Measurements from ENCODE around the gene TNFRSF25. TPM values are rescaled to one million over a fixed set of nuclear protein-coding genes. Genes with fewer than 3 reads are reported as not detected.
A peak's percentile ranks its signal among the peaks of the same experiment; 100 is the strongest.
"Not testable (repeated sequence)": the region's sequence is repeated elsewhere in the genome, so short reads cannot be mapped to it uniquely, and the experiment has no call there.

The TNFRSF25 gene
- total RNA-seq, 1 donor from 2014 or later: 21.4 TPM

GRCh38 chr1:6456800-6457466 is 9.0 kb downstream of the TNFRSF25 start:
- Mint-ChIP-seq H3K36me3 (ENCODE audit: low read depth) (peaks cover 6% of the 10 kb centered on the region), H3K9me3 (ENCODE audit: low read depth) (no peaks in the 10 kb centered on the region), H3K4me1 (ENCODE audit: low read depth) (no peaks in the 10 kb centered on the region), H3K27me3 (ENCODE audit: low read depth) (no peaks in the 10 kb centered on the region), H3K27ac (ENCODE audit: unreplicated experiment) (no peak overlapping the region), H3K4me3 (ENCODE audit: unreplicated experiment) (no peak overlapping the region)
- no peak for TF ChIP-seq CTCF (IDR thresholded peaks at IDR 0.05)
- DNase-seq (ENCODE audit: low spot score): peak; percentile 70

GRCh38 chr1:6455752-6456520 is 10.0 kb downstream of the TNFRSF25 start:
- peak; percentile 80 for DNase-seq (ENCODE audit: low spot score)
- not testable (repeated sequence) for H3K27me3 Mint-ChIP-seq (ENCODE audit: low read depth); H3K9me3 Mint-ChIP-seq (ENCODE audit: low read depth); H3K27ac Mint-ChIP-seq (ENCODE audit: unreplicated experiment); H3K4me3 Mint-ChIP-seq (ENCODE audit: unreplicated experiment); H3K36me3 Mint-ChIP-seq (ENCODE audit: low read depth); H3K4me1 Mint-ChIP-seq (ENCODE audit: low read depth)

DNA sequence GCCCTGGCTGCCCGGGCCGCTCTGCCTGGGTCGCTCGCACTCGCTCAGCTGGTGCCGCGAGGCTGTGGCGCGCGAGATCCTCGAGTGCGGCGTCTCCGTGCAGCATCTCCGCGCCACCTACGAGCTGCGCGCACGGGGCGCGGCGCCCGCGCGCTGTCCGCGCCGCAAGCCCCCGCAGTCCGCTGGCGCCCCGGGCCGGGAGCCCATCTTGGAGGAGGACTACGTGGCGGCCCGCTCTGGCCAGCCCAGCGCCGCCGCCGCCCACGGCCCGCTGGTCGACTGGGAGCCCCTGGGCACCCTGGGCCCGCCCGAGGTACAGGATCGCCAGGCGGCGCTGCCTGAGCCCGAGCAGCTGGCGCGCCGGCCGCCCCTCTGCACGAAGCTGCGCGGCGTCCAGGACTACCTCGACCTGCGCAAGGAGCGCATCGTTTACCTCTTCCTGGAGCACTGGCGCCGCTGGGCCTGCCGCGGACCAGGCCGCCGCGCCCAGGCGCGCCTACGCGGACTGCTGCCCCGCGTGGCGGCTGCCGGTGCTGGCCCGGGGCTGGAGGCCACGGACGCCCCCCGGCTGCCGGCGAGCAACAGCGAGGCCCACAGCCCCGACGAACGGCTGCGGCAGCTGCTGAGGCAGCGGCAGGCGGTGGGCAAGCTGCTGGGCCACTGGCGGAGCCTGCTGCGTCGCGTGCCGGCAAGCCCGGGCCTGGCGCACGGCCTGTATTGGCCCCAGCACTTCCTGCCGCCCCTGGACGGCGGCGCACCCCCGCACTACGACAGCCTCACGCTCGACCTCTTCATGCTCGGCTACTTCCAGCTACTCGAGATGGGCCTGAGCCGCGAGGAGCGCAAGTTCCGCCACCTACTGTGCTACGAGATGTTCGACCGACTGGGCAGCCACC is 10.9 kb downstream of the TNFRSF25 start:
- no peak overlapping the region for H3K4me3 Mint-ChIP-seq (ENCODE audit: unreplicated experiment)
- no peaks in the 10 kb centered on the region for H3K4me1 Mint-ChIP-seq (ENCODE audit: low read depth)
- H3K36me3 Mint-ChIP-seq (ENCODE audit: low read depth): no peaks in the 10 kb centered on the region
- H3K27me3 Mint-ChIP-seq (ENCODE audit: low read depth): peaks cover 2% of the 10 kb centered on the region
- no peak for TF ChIP-seq CTCF (IDR thresholded peaks at IDR 0.05)
- peak; percentile 88 for DNase-seq (ENCODE audit: low spot score)
- H3K9me3 Mint-ChIP-seq (ENCODE audit: low read depth): no peaks in the 10 kb centered on the region
- H3K27ac Mint-ChIP-seq (ENCODE audit: unreplicated experiment): no peak overlapping the region

GRCh38 chr1:6453895-6454855 is 11.8 kb downstream of the TNFRSF25 start:
- not testable (repeated sequence) for H3K27ac Mint-ChIP-seq (ENCODE audit: unreplicated experiment); H3K27me3 Mint-ChIP-seq (ENCODE audit: low read depth); H3K4me1 Mint-ChIP-seq (ENCODE audit: low read depth); H3K36me3 Mint-ChIP-seq (ENCODE audit: low read depth); H3K9me3 Mint-ChIP-seq (ENCODE audit: low read depth)
- peak overlapping the region; percentile 40 for H3K4me3 Mint-ChIP-seq (ENCODE audit: unreplicated experiment)
- peak; percentile 90 for DNase-seq (ENCODE audit: low spot score)

DNA sequence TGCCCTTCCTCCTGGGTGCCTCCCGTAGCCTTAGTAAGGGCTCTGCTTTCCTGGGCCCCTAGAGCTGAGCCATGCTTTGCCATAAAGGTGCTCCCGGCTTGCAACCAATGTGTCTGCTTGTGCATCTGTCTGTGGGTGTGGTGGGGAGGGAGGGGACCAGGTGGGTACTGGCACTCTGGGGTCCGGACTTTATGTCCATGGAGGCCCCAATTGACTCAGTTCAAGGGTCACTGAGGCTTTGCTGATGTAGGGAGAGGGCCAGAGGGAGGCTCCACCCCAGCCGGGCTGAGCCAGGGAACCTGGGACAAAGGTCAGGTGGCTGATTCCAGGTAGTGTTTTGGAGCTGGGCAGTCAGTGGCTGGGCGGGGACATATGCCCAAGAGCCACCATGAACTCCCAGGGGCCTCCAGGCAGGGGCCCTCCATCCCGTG is 15.0 kb downstream of the TNFRSF25 start:
- H3K4me1 Mint-ChIP-seq (ENCODE audit: low read depth): peaks cover 7% of the 10 kb centered on the region
- H3K9me3 Mint-ChIP-seq (ENCODE audit: low read depth): no peaks in the 10 kb centered on the region
- peaks cover 20% of the 10 kb centered on the region for H3K27me3 Mint-ChIP-seq (ENCODE audit: low read depth)
- no peak overlapping the region for H3K4me3 Mint-ChIP-seq (ENCODE audit: unreplicated experiment)
- DNase-seq (ENCODE audit: low spot score): no peak
- H3K27ac Mint-ChIP-seq (ENCODE audit: unreplicated experiment): no peak overlapping the region
- H3K36me3 Mint-ChIP-seq (ENCODE audit: low read depth): no peaks in the 10 kb centered on the region
- TF ChIP-seq CTCF (IDR thresholded peaks at IDR 0.05): no peak

- not testable (repeated sequence) for H3K36me3 Mint-ChIP-seq (ENCODE audit: low read depth); DNase-seq (ENCODE audit: low spot score); H3K9me3 Mint-ChIP-seq (ENCODE audit: low read depth); H3K4me3 Mint-ChIP-seq (ENCODE audit: unreplicated experiment); H3K27ac Mint-ChIP-seq (ENCODE audit: unreplicated experiment); H3K4me1 Mint-ChIP-seq (ENCODE audit: low read depth)
- peaks cover 20% of the 10 kb centered on the region for H3K27me3 Mint-ChIP-seq (ENCODE audit: low read depth)
Measured at GRCh38 chr1:6450486-6450885, 15.5 kb downstream of the TNFRSF25 start.

Data from chondrocyte (in vitro differentiated cells).